Measurements from ENCODE around the gene HMOX2.

HMOX2 gene

DNA sequence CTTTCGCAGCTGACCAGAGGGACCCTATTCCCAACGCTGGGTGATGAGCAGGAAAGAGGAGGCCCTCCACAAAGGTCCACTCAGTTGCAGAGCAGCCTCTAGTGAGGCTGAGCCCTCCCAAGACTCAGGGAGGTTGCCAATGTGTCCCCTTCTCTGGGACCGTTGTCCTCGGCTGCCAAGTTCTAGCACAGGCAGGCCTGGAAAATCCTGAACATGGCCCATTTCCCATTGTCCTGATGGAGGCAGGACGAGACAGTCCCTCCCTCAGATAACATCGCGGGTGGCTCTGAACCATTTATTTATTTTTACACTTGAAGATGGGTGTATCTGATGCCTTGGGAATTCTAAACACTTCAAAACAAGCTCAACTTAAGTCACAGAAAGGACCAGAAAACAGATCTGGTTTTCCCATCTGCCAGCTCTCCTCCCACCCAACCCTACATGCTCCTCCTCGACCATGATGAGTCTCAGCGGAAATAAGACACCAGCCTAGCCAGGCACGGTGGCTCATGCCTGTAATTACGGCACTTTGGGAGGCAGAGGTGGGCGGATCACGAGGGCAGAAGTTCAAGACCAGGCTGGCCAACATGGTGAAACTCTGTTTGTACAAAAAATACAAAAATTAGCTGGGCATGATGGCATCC lies 49.6 kb downstream of the HMOX2 start:
- no peak for TF ChIP-seq ZFX (IDR thresholded peaks at IDR 0.05)
- TF ChIP-seq, protein P1, sequence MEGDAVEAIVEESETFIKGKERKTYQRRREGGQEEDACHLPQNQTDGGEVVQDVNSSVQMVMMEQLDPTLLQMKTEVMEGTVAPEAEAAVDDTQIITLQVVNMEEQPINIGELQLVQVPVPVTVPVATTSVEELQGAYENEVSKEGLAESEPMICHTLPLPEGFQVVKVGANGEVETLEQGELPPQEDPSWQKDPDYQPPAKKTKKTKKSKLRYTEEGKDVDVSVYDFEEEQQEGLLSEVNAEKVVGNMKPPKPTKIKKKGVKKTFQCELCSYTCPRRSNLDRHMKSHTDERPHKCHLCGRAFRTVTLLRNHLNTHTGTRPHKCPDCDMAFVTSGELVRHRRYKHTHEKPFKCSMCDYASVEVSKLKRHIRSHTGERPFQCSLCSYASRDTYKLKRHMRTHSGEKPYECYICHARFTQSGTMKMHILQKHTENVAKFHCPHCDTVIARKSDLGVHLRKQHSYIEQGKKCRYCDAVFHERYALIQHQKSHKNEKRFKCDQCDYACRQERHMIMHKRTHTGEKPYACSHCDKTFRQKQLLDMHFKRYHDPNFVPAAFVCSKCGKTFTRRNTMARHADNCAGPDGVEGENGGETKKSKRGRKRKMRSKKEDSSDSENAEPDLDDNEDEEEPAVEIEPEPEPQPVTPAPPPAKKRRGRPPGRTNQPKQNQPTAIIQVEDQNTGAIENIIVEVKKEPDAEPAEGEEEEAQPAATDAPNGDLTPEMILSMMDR (conservative IDR thresholded peaks at IDR 0.05), result no peak

DNA sequence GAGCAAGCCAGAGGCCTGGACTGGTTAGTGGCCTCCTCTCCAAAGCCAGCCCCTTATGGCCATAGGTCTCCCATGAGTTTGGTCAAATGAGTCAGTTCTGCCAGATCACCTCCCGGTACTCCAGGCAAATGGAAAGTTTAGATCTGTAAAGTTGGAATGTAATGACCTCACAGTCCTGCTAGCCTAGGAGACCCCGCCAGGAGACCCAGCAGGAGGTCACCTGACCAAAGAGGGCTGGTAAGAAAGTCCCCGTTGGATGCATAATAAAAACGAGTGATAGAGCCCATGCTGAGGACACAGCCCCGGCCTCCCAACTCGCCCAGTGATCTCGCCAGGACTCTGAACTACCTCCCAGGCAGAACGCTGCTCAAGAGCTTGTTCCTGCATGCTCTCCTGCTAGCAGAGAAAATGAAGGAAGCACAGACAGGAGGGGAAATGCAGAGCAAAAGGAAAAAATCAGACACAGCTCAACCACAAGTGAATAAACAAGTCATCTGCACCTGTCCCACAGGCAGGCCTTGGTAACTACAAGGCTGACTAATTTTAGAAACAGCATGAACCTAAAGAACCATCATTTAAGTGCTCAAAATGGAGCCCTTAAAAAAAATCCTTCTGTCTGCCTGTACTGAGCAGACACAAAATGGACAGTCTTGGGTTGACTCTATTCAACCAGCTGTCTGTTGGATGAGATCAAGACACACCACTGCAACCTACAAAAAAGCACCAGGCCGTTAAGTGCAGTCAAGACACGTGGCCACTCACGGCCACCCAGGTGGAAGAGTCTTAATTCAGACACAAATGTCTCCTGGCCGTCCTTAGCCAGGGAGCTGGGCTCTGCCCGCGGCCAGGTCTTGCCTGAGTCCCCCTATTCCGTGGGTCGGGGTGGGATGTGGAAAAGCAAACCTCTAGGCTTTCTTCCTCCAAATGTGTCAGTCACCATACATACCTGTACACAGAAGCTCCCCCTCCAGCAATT lies 53.2 kb downstream of the HMOX2 start:
- TF ChIP-seq, protein P1 (conservative IDR thresholded peaks at IDR 0.05), result no peak
- TF ChIP-seq ZFX (IDR thresholded peaks at IDR 0.05), result no peak
- no peak overlapping the region for H3K27ac ChIP-seq

More for the DNA sequence above, 49.6 kb downstream of the HMOX2 start:
- no peak overlapping the region for H3K27ac ChIP-seq

- no peak overlapping the region for H3K27ac ChIP-seq
- TF ChIP-seq ZFX (IDR thresholded peaks at IDR 0.05), result no peak
- TF ChIP-seq, protein P1 (conservative IDR thresholded peaks at IDR 0.05), result no peak
Measured at GRCh38 chr16:4531811-4532210, 55.6 kb downstream of the HMOX2 start.

- no peak overlapping the region for H3K27ac ChIP-seq
- no peak for TF ChIP-seq ZFX (IDR thresholded peaks at IDR 0.05)
- TF ChIP-seq, protein P1 (conservative IDR thresholded peaks at IDR 0.05), result no peak
Measured at GRCh38 chr16:4532238-4532637, 56.0 kb downstream of the HMOX2 start.

DNA sequence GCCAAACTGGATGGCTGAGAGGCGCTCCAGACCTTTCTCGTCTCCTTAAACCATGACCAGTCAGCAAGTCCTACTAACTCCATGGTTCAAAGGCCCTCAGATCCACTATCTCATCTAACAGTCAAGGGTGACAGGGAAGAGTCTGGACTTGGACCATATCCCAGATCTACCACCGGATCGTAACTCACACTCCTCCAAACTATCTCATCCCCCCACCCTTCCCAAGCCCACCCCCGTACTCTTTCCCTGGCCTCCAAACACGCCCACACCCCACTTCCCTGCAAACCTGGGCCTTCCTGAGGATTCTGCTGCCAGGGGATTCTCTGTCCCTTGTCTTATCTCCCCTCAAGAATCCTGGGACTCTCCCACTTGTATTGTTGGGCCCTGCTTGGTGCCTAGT lies 57.3 kb downstream of the HMOX2 start:
- no peak for TF ChIP-seq ZFX (IDR thresholded peaks at IDR 0.05)
- TF ChIP-seq, protein P1 (conservative IDR thresholded peaks at IDR 0.05), result no peak
- H3K27ac ChIP-seq, result no peak overlapping the region

- H3K27ac ChIP-seq, result no peak overlapping the region
- TF ChIP-seq, protein P1 (conservative IDR thresholded peaks at IDR 0.05), result no peak
- TF ChIP-seq ZFX (IDR thresholded peaks at IDR 0.05), result no peak
Measured at GRCh38 chr16:4534151-4534790, 58.1 kb downstream of the HMOX2 start.
